H9 (cell line): ENCODE results near the gene IQSEC1. TPM values are rescaled to one million over a fixed set of nuclear protein-coding genes. Genes with fewer than 3 reads are reported as not detected.
A peak's percentile ranks its signal among the peaks of the same experiment; 100 is the strongest.

ENCODE experiments used
- DNase-seq: peaks from one replicate; pipeline ENCODE4 v3.0.0-alpha.2; 2017
- H2AFZ ChIP-seq: one replicate; pipeline ENCODE4 v1.6.1; 2013; ENCODE audit warnings: mild to moderate bottlenecking, low read length, control low read depth, moderate library complexity
- H2AK5ac ChIP-seq: 2 replicates; pipeline ENCODE4 v1.6.1; 2013; ENCODE audit warnings: low read length, control low read depth, mixed read lengths; ENCODE audit not compliant: insufficient read length
- H2BK120ac ChIP-seq: one replicate; pipeline ENCODE4 v1.6.1; 2013; ENCODE audit warnings: low read depth, mild to moderate bottlenecking, low read length, control low read depth, inconsistent platforms; ENCODE audit not compliant: poor library complexity, severe bottlenecking
- H2BK12ac ChIP-seq: 2 replicates; pipeline ENCODE4 v1.6.1; 2013; ENCODE audit warnings: low read length, control low read depth, mixed read lengths, low read depth; ENCODE audit not compliant: insufficient read length
- H2BK15ac ChIP-seq: 2 replicates; pipeline ENCODE4 v1.6.1; 2013; ENCODE audit warnings: low read depth, low read length, control low read depth
- H2BK20ac ChIP-seq: one replicate; pipeline ENCODE4 v1.6.1; 2013; ENCODE audit warnings: low read depth, mild to moderate bottlenecking, low read length, control low read depth, inconsistent platforms; ENCODE audit not compliant: poor library complexity, severe bottlenecking
- H2BK5ac ChIP-seq: 2 replicates; pipeline ENCODE4 v1.6.1; 2013; ENCODE audit warnings: low read length, control low read depth, mixed read lengths; ENCODE audit not compliant: insufficient read length
- H3K14ac ChIP-seq: 2 replicates; pipeline ENCODE4 v1.6.1; 2013; ENCODE audit warnings: low read length, control low read depth; ENCODE audit not compliant: insufficient read depth
- H3K18ac ChIP-seq: 2 replicates; pipeline ENCODE4 v1.6.1; 2013; ENCODE audit warnings: low read depth, mild to moderate bottlenecking, mixed read lengths, low read length, control low read depth; ENCODE audit not compliant: insufficient read length
- H3K23ac ChIP-seq: 2 replicates; pipeline ENCODE4 v1.6.1; 2013; ENCODE audit warnings: low read length, control low read depth, mixed read lengths, low read depth; ENCODE audit not compliant: insufficient read length
- H3K23me2 ChIP-seq: 2 replicates; pipeline ENCODE4 v1.6.1; 2013; ENCODE audit warnings: low read depth, mild to moderate bottlenecking, mixed read lengths, low read length, control low read depth; ENCODE audit not compliant: insufficient read length, poor library complexity, severe bottlenecking
- H3K27ac ChIP-seq: 2 replicates; pipeline ENCODE4 v1.5.1; 2013; ENCODE audit warnings: low read length, control low read depth, mixed read lengths, low read depth; ENCODE audit not compliant: insufficient read length
- H3K27me3 ChIP-seq: 2 replicates; pipeline ENCODE4 v1.6.1; 2013; ENCODE audit warnings: low read length, control low read depth, inconsistent platforms; ENCODE audit not compliant: insufficient read depth
- H3K4ac ChIP-seq: 2 replicates; pipeline ENCODE4 v1.6.1; 2013; ENCODE audit warnings: low read depth, mild to moderate bottlenecking, control low read depth, inconsistent platforms, low read length, moderate library complexity
- H3K4me1 ChIP-seq: 2 replicates; pipeline ENCODE4 v1.6.1; 2013; ENCODE audit warnings: low read length, control low read depth, inconsistent platforms; ENCODE audit not compliant: insufficient read depth
- H3K4me2 ChIP-seq: 2 replicates; pipeline ENCODE4 v1.6.1; 2013; ENCODE audit warnings: low read length, control low read depth, mixed read lengths; ENCODE audit not compliant: insufficient read length, insufficient read depth
- H3K56ac ChIP-seq: 2 replicates; pipeline ENCODE4 v1.6.1; 2013; ENCODE audit warnings: low read depth, mild to moderate bottlenecking, mixed read lengths, low read length, control low read depth; ENCODE audit not compliant: insufficient read length
- H3K79me1 ChIP-seq: 2 replicates; pipeline ENCODE4 v1.6.1; 2013; ENCODE audit warnings: low read depth, mild to moderate bottlenecking, moderate library complexity, low read length, control low read depth, inconsistent platforms; ENCODE audit not compliant: insufficient read depth, poor library complexity, severe bottlenecking
- H3K79me2 ChIP-seq: 2 replicates; pipeline ENCODE4 v1.6.1; 2013; ENCODE audit warnings: low read length, control low read depth, inconsistent platforms; ENCODE audit not compliant: insufficient read depth
- H3K9ac ChIP-seq: 2 replicates; pipeline ENCODE4 v1.6.1; 2013; ENCODE audit warnings: low read length, control low read depth, mixed read lengths; ENCODE audit not compliant: insufficient read length; ENCODE audit errors: extremely low read depth
- H3K9me3 ChIP-seq: one replicate; pipeline ENCODE4 v1.6.1; 2013; ENCODE audit warnings: low read depth, low read length, inconsistent platforms; ENCODE audit not compliant: control insufficient read depth
- H3T11ph ChIP-seq: one replicate; pipeline ENCODE4 v1.6.1; 2013; ENCODE audit warnings: mild to moderate bottlenecking, low read length, control low read depth, inconsistent platforms
- H4K20me1 ChIP-seq: one replicate; pipeline ENCODE4 v1.6.1; 2013; ENCODE audit not compliant: control insufficient read depth, insufficient read length, insufficient read depth
- H4K5ac ChIP-seq: 2 replicates; pipeline ENCODE4 v1.6.1; 2013; ENCODE audit warnings: low read depth, mild to moderate bottlenecking, mixed read lengths, low read length, control low read depth; ENCODE audit not compliant: insufficient read length
- H4K8ac ChIP-seq: replicated peaks from 2 replicates; pipeline ENCODE4 v1.6.1; 2013; ENCODE audit warnings: low read length, control low read depth, mixed read lengths, low read depth; ENCODE audit not compliant: insufficient read length
- H4K91ac ChIP-seq: 2 replicates; pipeline ENCODE4 v1.6.1; 2013; ENCODE audit warnings: low read depth, mild to moderate bottlenecking, moderate library complexity, mixed read lengths, low read length, control low read depth; ENCODE audit not compliant: insufficient read length
- H3K27ac Mint-ChIP-seq, 3 experiments: 2 replicates in 2 of 3; 3 replicates in 1 of 3; pipeline ENCODE4 v1.8.0; 2020 to 2021; ENCODE audit warnings: mixed read lengths in 3 of 3, mild to moderate bottlenecking in 1 of 3, moderate library complexity in 1 of 3
- H3K27me3 Mint-ChIP-seq: 2 replicates; pipeline ENCODE4 v1.8.0; 2021; ENCODE audit warnings: low read depth, mild to moderate bottlenecking, moderate library complexity, mixed read lengths
- H3K36me3 Mint-ChIP-seq, 3 experiments: 2 replicates in 2 of 3; 3 replicates in 1 of 3; pipeline ENCODE4 v1.8.0; 2020 to 2021; ENCODE audit warnings: low read depth in 3 of 3, mixed read lengths in 3 of 3; ENCODE audit not compliant: insufficient read depth in 1 of 3
- H3K4me1 Mint-ChIP-seq, 2 experiments: 2 replicates each; pipeline ENCODE4 v1.8.0; 2020; ENCODE audit warnings: mixed read lengths in 2 of 2
- H3K4me3 Mint-ChIP-seq, 2 experiments: 2 replicates in 1 of 2; 3 replicates in 1 of 2; pipeline ENCODE4 v1.8.0; 2020 to 2021; ENCODE audit warnings: mild to moderate bottlenecking in 2 of 2, mixed read lengths in 2 of 2, moderate library complexity in 1 of 2
- H3K9me3 Mint-ChIP-seq, 2 experiments: 2 replicates in 1 of 2; 3 replicates in 1 of 2; pipeline ENCODE4 v1.8.0; 2020; ENCODE audit warnings: mild to moderate bottlenecking in 2 of 2, mixed read lengths in 2 of 2, moderate library complexity in 1 of 2
- WGBS: extraction: QIAGEN DNeasy Blood & Tissue Kit; methylation state at CpG from one replicate; pipeline ENCODE4 v1.1.7; 2013; ENCODE audit warnings: missing lambda C conversion rate, low lambda C conversion rate, mixed read lengths; ENCODE audit not compliant: insufficient read length; ENCODE audit errors: extremely low coverage; 5-methylcytosine and 5-hydroxymethylcytosine counted together
- total RNA-seq: library from RNA; stranded (reverse); gene quantifications from 2 replicates; pipeline ENCODE4 v1.2.1, GENCODE V29; 2021
- TF ChIP-seq, protein P1 (sequence below): fragments of 200-600 bp; sonication (generic); conservative IDR thresholded peaks from 3 replicates; pipeline ENCODE4 v1.8.0; 2021; ENCODE audit warnings: antibody characterized with exemption, mild to moderate bottlenecking

The IQSEC1 gene
- total RNA-seq, 1 experiment from 2014 or later = 19.1 TPM

DNA sequence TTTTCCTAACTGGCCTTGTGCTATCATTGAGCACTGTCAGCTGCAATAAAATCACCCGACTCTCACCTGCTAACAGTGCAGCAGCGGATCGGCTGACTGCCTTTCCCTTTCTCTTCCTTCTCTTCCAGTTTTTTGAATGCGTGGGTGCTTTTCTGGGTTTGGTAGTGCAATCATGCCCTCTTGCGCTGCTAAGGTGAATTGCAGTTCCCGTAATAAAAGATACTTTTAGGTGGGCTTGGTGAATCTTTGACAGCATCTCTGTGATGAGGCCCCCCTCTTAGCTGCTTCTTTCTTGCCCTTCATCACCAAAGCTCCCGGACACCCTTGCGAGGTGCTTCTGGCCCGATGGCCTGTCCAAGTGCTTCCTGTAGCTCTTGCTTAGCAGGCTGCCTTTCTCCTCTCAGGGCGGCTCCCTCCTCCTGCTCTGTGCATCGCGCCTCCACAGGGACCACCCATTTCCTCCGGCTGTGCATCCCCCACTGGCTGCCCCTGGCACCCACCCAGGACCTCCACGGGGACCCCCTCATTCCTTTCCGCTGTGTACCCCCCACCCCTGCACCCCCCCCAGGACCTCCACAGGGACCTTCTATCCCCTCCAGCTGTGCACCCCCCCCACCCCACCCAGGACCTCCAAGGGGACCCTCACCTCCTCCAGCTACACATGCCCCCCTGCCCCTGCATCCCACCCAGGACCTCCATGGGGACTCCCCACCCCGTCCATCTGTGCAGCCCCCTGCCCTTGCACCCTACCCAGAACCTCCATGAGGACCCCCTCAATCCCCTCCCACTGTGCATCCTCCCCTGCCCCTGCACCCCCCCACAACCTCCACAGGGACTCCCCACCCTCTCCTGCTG, 181.0 kb downstream of the IQSEC1 start:
- Histone ChIP-seq H3K4me2 (no peak overlapping the region), H4K20me1 (no peaks in the 10 kb centered on the region), H2BK15ac (no peak overlapping the region), H3T11ph (no peak overlapping the region), H2BK20ac (no peak overlapping the region), H3K23me2 (no peaks in the 10 kb centered on the region), H3K79me1 (no peaks in the 10 kb centered on the region), H4K91ac (no peak overlapping the region), H4K5ac (no peak overlapping the region), H2BK12ac (no peak overlapping the region), H2BK5ac (no peak overlapping the region), H2BK120ac (no peak overlapping the region), H3K27ac (no peak overlapping the region), H3K9ac (no peak overlapping the region), H2AK5ac (no peak overlapping the region), H3K4me1 (no peaks in the 10 kb centered on the region), H3K23ac (no peak overlapping the region), H3K9me3 (no peaks in the 10 kb centered on the region), H3K79me2 (no peaks in the 10 kb centered on the region), H4K8ac (no peak overlapping the region), H2AFZ (no peak overlapping the region), H3K14ac (no peak overlapping the region), H3K18ac (no peak overlapping the region), H3K4ac (no peak overlapping the region), H3K27me3 (no peaks in the 10 kb centered on the region), H3K56ac (no peak overlapping the region)
- peaks cover 8 to 11% of the 10 kb centered on the region in 2 experiments for H3K4me1 Mint-ChIP-seq
- H3K27me3 Mint-ChIP-seq = peaks cover 69% of the 10 kb centered on the region
- H3K36me3 Mint-ChIP-seq = no peaks in the 10 kb centered on the region
- no peak overlapping the region for H3K4me3 Mint-ChIP-seq
- H3K9me3 Mint-ChIP-seq = no peaks in the 10 kb centered on the region; a peak in 1 of 5 replicates
- no peak overlapping the region for H3K27ac Mint-ChIP-seq
- WGBS = no CpG with 5 or more reads among the region's 16 CpGs
- TF ChIP-seq, protein P1, sequence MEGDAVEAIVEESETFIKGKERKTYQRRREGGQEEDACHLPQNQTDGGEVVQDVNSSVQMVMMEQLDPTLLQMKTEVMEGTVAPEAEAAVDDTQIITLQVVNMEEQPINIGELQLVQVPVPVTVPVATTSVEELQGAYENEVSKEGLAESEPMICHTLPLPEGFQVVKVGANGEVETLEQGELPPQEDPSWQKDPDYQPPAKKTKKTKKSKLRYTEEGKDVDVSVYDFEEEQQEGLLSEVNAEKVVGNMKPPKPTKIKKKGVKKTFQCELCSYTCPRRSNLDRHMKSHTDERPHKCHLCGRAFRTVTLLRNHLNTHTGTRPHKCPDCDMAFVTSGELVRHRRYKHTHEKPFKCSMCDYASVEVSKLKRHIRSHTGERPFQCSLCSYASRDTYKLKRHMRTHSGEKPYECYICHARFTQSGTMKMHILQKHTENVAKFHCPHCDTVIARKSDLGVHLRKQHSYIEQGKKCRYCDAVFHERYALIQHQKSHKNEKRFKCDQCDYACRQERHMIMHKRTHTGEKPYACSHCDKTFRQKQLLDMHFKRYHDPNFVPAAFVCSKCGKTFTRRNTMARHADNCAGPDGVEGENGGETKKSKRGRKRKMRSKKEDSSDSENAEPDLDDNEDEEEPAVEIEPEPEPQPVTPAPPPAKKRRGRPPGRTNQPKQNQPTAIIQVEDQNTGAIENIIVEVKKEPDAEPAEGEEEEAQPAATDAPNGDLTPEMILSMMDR = peak; percentile 91
- DNase-seq = peak; percentile 53
